SH-SY5Y (cell line): ENCODE data around the gene CHRNA3.

Source experiments
- GATA2 ChIP-seq: IDR thresholded peaks from 2 replicates; pipeline ENCODE4 v1.6.1; 2011; ENCODE audit warnings: mild to moderate bottlenecking, low read depth, low read length
- GATA3 ChIP-seq: IDR thresholded peaks from 2 replicates; pipeline ENCODE4 v1.6.1; 2011; ENCODE audit warnings: low read depth, mild to moderate bottlenecking, low read length, moderate library complexity

- no peak for TF ChIP-seq GATA3
- TF ChIP-seq GATA2: no peak
Observed at GRCh38 chr15:78654272-78654671, 33.5 kb upstream of the CHRNA3 start.
